Measurements from ENCODE around the gene C4orf51. TPM values are rescaled to one million over a fixed set of nuclear protein-coding genes. Genes with fewer than 3 reads are reported as not detected.

Gene C4orf51
- total and polyA plus RNA-seq, 2 of the 8 experiments (the other 6 are each of a cell fraction or from before 2014, with no cell fraction given): 0.54 TPM; not detected in 1

- H3K4me3 ChIP-seq (ENCODE audit: extremely low read depth in 1 of 4, insufficient read depth in 2 of 4, low read depth in 3 of 4, low read length in 4 of 4): no peak overlapping the region
- H2BK15ac ChIP-seq (ENCODE audit: low read length): peak overlapping the region; percentile 65; the same call in 1 of the 2 replicates
- no peak overlapping the region for H4K91ac ChIP-seq (replicated peaks; ENCODE audit: insufficient read length, low read length)
- H3K23ac ChIP-seq (ENCODE audit: insufficient read length): no peak overlapping the region
- no peaks in the 10 kb centered on the region for H4K20me1 ChIP-seq (replicated peaks in 1 of 2; ENCODE audit: control insufficient read depth in 1 of 2, insufficient read depth in 2 of 2, low read length in 2 of 2)
- H2AK5ac ChIP-seq (ENCODE audit: low read depth, low read length): no peak overlapping the region
- H3K14ac ChIP-seq (ENCODE audit: insufficient read length): no peak overlapping the region
- no peak overlapping the region for H3K4me2 ChIP-seq (ENCODE audit: insufficient read depth in 1 of 2, low read depth in 2 of 2, low read length in 2 of 2)
- no peaks in the 10 kb centered on the region for H3K4me1 ChIP-seq (replicated peaks in 1 of 4; ENCODE audit: control insufficient read depth in 3 of 4, insufficient read depth in 4 of 4, low read length in 3 of 4)
- ChIA-PET POLR2A (ENCODE audit: partially characterized antibody) (no interaction called here), CTCF (ENCODE audit: partially characterized antibody) (interaction anchor here (1.6 kb wide), 1 partner anchor 13 kb away, joined by 3 read pairs; no protein-coding TSS in a partner anchor)
- H2BK20ac ChIP-seq (ENCODE audit: low read length): no peak overlapping the region
- no peak overlapping the region for H4K5ac ChIP-seq (ENCODE audit: insufficient read length, low read depth, low read length)
- no peak overlapping the region for H3K9ac ChIP-seq (replicated peaks in 1 of 4; ENCODE audit: extremely low read depth in 1 of 4, low read depth in 3 of 4, low read length in 3 of 4)
- H3K56ac ChIP-seq (replicated peaks; ENCODE audit: insufficient read length, low read depth, low read length): no peak overlapping the region
- H2AFZ ChIP-seq (ENCODE audit: low read length): no peak overlapping the region
- no peaks in the 10 kb centered on the region for H3K79me1 ChIP-seq (ENCODE audit: low read depth, low read length)
- no peak overlapping the region for H2BK5ac ChIP-seq (ENCODE audit: low read depth, low read length)
- TF ChIP-seq NRF1 (IDR thresholded peaks at IDR 0.05; ENCODE audit: low read depth, low read length): no peak
- H3K36me3 ChIP-seq (ENCODE audit: control insufficient read depth in 2 of 4, insufficient read depth in 4 of 4, low read length in 3 of 4): peaks cover 17 to 45% (median 29%) of the 10 kb centered on the region in 4 experiments; a peak in 7 of 8 replicates
- H4K8ac ChIP-seq (ENCODE audit: extremely low read depth, insufficient read depth, low read length): no peak overlapping the region; the same call in 1 of the 2 replicates
- H2BK120ac ChIP-seq (replicated peaks; ENCODE audit: low read depth, low read length): no peak overlapping the region
- no peak overlapping the region; the same call in 1 of the 2 replicates for H3K18ac ChIP-seq (ENCODE audit: extremely low read depth, low read length)
- no peaks in the 10 kb centered on the region for H3K23me2 ChIP-seq (ENCODE audit: low read depth, low read length)
- DNase-seq (ENCODE audit: low read depth in 1 of 2, low spot score in 2 of 2): no peak
- H3K27ac ChIP-seq (ENCODE audit: low read depth, low read length): no peak overlapping the region
- no peaks in the 10 kb centered on the region for H3K9me3 ChIP-seq (ENCODE audit: insufficient read depth in 2 of 2, low read depth in 1 of 2, low read length in 1 of 2)
- no peak for FAIRE-seq
- no peaks in the 10 kb centered on the region for H3K79me2 ChIP-seq (ENCODE audit: control insufficient read depth in 1 of 2, insufficient read depth in 2 of 2, low read length in 2 of 2)
- H2BK12ac ChIP-seq (ENCODE audit: low read depth, low read length): no peak overlapping the region
- WGBS, 2 experiments (ENCODE audit: extremely low coverage in 1 of 2, insufficient coverage in 1 of 2, insufficient read length in 1 of 2, insufficient replicate concordance in 2 of 2, low coverage in 1 of 2, low lambda C conversion rate in 2 of 2, missing lambda C conversion rate in 1 of 2): 88% methylated on average over 2 of the region's 2 CpGs; no CpG with 5 or more reads in 1 of the 2 experiments
- H3K27me3 ChIP-seq (replicated peaks in 1 of 4; ENCODE audit: control insufficient read depth in 3 of 4, extremely low read depth in 1 of 4, insufficient read depth in 3 of 4, low read length in 3 of 4): no peaks in the 10 kb centered on the region
- H3K4ac ChIP-seq (replicated peaks; ENCODE audit: insufficient read length, low read depth, low read length): no peak overlapping the region
Observed at GRCh38 chr4:145769450-145770037, 89.6 kb downstream of the C4orf51 start.

Data from H1 (cell line).